Posterior cingulate gyrus (tissue), 11 donors: ENCODE measurements around the gene CDKAL1.
A peak's percentile ranks its signal among the peaks of the same experiment; 100 is the strongest.
"Not testable (repeated sequence)": the region's sequence is repeated elsewhere in the genome, so short reads cannot be mapped to it uniquely, and the experiment has no call there.

Experiments
- DNase-seq, 10 donors: peaks; one replicate each; pipeline versions ENCODE4 v3.0.0 to v3.0.0-alpha.2; 2020 to 2021; ENCODE audit warnings: mixed read lengths in 3 of 10
- intact Hi-C: fragments of 100-400 bp; cut with DNase I; formaldehyde crosslinking; loops from one replicate; pipeline ENCODE4 v1.15.1; 2023

The CDKAL1 gene

GRCh38 chr6:20534295-20535262, at the start of gene CDKAL1:
TSS of gene CDKAL1 (plus strand) at chr6:20534457. CDS start at chr6:20546351, 11,894 bp downstream.
- peak; percentile 83 to 98 (median 91) for DNase-seq
- intact Hi-C loops: no loop called here

- intact Hi-C loops: no loop called here
- DNase-seq: no peak
Observed at GRCh38 chr6:20486641-20487040, 47.6 kb upstream of the CDKAL1 start.

GRCh38 chr6:20487669-20488375, 46.4 kb upstream of the CDKAL1 start:
- no peak for DNase-seq
- intact Hi-C loops: no loop called here

- intact Hi-C loops: no loop called here
Observed at GRCh38 chr6:20490591-20490990, 43.7 kb upstream of the CDKAL1 start.

GRCh38 chr6:20492099-20492498, 42.2 kb upstream of the CDKAL1 start:
- intact Hi-C loops: no loop called here

More at GRCh38 chr6:20490591-20490990, 43.7 kb upstream of the CDKAL1 start:
- DNase-seq: no peak

GRCh38 chr6:20497216-20498040, 36.8 kb upstream of the CDKAL1 start:
- no peak for DNase-seq
- intact Hi-C loops: no loop called here

More at GRCh38 chr6:20492099-20492498, 42.2 kb upstream of the CDKAL1 start:
- DNase-seq: no peak

GRCh38 chr6:20498041-20498385, 36.2 kb upstream of the CDKAL1 start:
- intact Hi-C loops: no loop called here
- DNase-seq: no peak

- no peak for DNase-seq
- intact Hi-C loops: no loop called here
Observed at GRCh38 chr6:20509212-20509611, 25.0 kb upstream of the CDKAL1 start.

GRCh38 chr6:20511852-20512251, 22.4 kb upstream of the CDKAL1 start:
- DNase-seq: no peak
- intact Hi-C loops: no loop called here

- intact Hi-C loops: loop anchor here (5.0 kb wide), 1 partner anchor 123 kb away; the partner anchor contains the start of gene E2F3
- not testable (repeated sequence) for DNase-seq
Observed at GRCh38 chr6:20525208-20525607, 9.0 kb upstream of the CDKAL1 start.

- not testable (repeated sequence) for DNase-seq
- intact Hi-C loops: loop anchor here (2.0 to 5.0 kb wide), 3 partner anchors 127 to 436 kb away; partner anchors contain the start of gene E2F3
Observed at GRCh38 chr6:20529086-20529448, 5.2 kb upstream of the CDKAL1 start.

- intact Hi-C loops: no loop called here
- no peak for DNase-seq
Observed at GRCh38 chr6:20532881-20533280, 1.4 kb upstream of the CDKAL1 start.

GRCh38 chr6:20533746-20534294, 437 bp upstream of the CDKAL1 start:
- intact Hi-C loops: no loop called here
- no peak for DNase-seq

GRCh38 chr6:20538131-20538662, 3.9 kb downstream of the CDKAL1 start:
- DNase-seq: no peak
- intact Hi-C loops: no loop called here

- intact Hi-C loops: no loop called here
- no peak for DNase-seq
Observed at GRCh38 chr6:20538907-20539306, 4.7 kb downstream of the CDKAL1 start.

- no peak for DNase-seq
- intact Hi-C loops: no loop called here
Observed at GRCh38 chr6:20539387-20539786, 5.1 kb downstream of the CDKAL1 start.

GRCh38 chr6:20540683-20541082, 6.4 kb downstream of the CDKAL1 start:
- intact Hi-C loops: no loop called here
- DNase-seq: no peak

GRCh38 chr6:20541382-20541781, 7.1 kb downstream of the CDKAL1 start:
- DNase-seq: no peak
- intact Hi-C loops: no loop called here

GRCh38 chr6:20542927-20543602, 8.8 kb downstream of the CDKAL1 start:
- no peak for DNase-seq
- intact Hi-C loops: no loop called here
